Activated CD4-positive, alpha-beta T cell treated with anti-CD3 and anti-CD28 coated beads for 48 hours (primary cell): ENCODE data around the gene MAST1.
"Not testable (repeated sequence)": the region's sequence is repeated elsewhere in the genome, so short reads cannot be mapped to it uniquely, and the experiment has no call there.

Source experiments
- DNase-seq: peaks from one replicate; pipeline ENCODE4 v3.0.0-alpha.2; 2020

MAST1 gene

DNA sequence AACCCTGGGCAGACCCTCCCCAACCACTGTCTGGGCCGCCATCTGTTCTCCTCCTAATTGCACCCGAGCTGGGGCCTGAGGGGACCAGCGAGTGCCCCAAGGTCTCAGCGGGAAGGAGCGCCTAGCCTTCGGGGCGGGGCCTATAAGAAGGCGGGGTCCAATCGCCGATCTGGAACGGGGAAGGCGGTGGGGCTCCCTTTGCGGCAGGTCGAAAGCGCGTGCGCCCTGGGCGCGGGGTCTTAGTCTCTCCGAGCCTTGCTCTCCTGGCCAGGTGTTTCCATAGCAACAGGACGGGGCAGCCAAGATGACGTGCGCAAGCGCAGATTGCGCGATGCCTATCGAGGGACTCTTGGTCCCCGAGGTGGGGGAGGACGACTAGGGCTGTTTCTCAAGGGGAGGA is 2.8 kb downstream of the MAST1 start:
- DNase-seq, result peak; percentile 48

DNA sequence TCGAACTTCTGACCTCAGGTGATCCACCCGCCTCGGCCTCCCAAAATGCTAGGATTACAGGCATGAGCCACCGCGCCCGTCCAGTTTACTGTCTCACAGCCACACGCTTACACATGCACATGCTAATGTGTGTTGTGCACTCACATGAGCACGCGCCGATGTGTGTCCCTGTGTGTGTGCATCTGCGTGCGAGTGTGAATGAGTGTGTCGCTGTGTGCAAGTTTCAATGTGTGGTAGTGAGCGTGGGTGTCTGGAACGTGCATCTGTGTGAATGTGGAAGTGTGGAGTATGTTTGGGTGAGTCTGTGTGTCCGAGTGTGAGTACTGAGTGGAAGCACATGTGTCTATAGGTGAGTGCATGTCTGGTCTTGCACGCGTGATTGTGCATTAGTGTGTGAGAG is 4.2 kb downstream of the MAST1 start:
- DNase-seq, result no peak

DNA sequence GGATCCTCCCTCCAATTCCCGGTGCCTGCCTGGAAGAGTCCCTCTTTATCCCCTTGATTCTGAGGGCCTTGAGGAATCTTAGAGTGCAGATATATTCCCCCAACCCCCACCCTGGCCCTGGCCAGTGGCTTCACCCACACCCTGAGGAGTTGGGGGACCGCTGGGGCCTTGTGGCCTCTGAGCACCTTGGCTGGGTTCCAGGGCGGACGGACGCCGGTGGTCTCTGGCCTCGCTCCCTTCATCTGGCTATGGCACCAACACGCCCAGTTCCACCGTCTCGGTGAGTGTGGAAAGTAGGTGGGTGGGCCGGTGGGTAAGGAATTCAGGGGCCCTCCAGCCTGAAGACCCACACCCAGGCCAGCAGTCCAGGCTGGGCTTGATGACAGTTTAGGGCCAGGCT is 5.0 kb downstream of the MAST1 start:
- no peak for DNase-seq

DNA sequence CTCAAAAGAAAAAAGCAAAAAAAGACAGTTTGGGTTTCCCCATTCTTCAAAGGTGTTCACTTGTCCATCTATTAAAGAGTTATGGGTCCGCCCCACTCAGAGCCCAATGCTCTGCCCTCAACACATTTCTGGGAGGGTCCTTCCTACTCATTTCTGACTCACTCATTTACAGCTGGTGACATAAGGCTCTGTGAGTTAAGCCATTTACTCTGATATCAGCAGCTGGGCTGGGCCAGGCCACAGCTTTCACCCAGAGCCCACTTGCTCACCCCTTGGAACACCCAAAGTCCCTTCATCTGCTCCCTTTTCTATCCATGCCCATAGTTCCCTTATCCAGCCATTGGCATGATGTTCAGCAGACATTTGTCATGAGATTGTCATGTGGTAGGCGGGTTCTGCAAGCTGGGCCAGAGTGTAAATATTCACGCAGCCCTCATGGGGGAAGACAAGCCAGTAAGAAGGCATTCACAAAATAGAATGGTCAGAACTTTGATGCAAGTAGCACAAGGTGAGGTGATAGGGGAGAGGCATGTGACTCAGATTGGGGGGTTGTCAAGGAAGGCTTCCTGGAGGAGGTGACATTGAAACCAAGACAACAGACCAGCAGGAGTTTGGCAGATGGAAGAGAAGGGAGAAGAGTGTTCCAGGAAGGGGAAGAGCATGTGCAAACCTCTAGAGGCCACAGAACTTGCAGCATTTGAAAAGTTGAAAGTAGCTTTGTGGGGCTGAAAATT is 5.9 kb downstream of the MAST1 start:
- DNase-seq, result no peak

DNA sequence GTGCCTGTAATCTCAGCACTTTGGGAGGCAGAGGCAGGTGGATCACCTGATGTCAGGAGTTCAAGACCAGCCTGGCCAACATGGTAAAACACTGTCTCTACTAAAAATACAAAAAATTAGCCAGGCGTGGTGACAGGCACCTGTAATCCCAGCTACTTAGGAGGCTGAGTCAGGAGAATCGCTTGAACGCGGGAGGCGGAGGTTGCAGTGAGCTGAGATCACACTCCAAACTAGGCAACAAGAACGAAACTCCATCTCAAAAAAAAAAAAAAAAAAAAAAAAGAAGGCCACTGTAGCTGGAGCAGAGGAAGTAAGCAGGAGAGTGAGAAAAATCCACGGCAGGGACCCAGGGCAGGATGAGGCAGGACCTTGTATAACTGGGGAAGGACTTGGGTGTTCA is 8.3 kb downstream of the MAST1 start:
- not testable (repeated sequence) for DNase-seq

- DNase-seq, result peak; percentile 92
Measured at GRCh38 chr19:12847159-12848139, 9.1 kb downstream of the MAST1 start.

DNA sequence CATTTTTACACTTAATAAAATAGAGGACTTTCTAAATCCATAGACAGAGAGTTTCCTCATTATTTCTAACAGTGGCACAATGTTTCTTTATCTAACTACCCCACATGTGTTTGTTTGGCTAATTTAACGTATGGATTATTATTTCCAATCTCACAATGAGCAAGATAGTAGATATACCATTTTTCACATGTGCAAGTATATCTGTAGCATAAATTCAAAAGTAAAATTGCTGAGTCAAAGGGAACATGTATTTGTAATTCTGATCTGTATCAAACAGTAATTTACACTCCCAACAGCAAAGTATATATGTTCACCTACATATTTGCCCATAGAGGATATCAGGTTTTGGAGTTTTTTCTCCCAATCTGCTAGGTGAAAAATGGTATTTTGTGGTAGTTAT is 18.3 kb downstream of the MAST1 start:
- no peak for DNase-seq

DNA sequence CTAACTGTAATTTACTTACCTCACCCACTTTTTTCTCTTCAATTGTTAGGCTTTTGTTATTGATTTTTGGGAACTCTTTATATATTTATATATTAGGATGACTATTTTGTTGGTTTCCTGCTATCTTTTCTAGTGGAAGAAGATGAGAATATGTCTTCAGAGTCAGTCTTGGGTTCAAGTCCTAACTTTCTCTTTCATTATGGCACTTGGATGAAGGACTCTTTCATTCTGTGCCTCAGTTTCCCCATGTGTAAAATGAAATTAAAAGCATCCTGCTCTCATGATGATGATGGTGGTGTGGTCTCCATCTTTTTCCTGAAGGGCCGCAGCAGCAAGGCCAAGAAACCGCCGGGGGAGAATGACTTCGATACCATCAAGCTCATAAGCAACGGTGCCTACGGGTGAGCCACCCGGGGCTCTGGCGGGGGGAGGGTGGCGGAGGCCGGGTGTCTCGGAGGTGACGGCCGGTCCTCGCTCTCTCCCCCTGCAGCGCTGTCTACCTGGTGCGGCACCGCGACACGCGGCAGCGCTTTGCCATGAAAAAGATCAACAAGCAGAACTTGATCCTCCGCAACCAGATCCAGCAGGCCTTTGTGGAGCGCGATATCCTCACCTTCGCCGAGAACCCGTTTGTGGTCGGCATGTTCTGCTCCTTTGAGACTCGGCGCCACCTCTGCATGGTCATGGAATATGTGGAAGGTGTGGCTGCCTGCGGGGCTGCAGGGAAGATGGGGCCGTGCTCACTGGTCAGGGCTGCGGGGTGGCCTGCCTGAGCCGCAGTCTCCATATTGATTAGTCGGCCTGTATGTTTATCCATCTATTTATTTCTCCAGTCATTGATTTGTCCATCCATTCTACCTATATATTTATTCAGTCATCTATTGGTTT is 20.0 kb downstream of the MAST1 start:
- DNase-seq, result no peak

DNA sequence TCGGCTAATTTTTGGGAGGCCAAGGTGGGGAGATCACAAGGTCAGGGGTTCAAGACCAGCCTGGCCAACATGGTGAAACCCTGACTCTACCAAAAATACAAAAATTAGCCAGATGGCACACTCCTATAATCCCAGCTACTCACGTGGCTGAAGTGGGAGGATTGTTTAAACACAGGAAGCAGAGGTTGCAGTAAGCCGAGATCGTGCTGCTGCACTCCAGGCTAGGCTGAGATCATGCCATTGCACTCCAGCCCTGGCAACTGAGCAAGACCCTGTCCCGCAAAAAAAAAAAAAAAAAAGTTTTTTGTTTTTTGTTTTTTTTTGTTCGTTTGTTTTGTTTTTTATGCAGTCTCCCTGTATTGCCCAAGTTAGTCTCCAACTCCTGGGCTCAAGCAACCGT is 21.2 kb downstream of the MAST1 start:
- DNase-seq, result no peak

GRCh38 chr19:12864143-12864542 is 25.8 kb downstream of the MAST1 start:
- no peak for DNase-seq

GRCh38 chr19:12864721-12865715 is 26.7 kb downstream of the MAST1 start:
- DNase-seq, result no peak

- DNase-seq, result no peak
Measured at GRCh38 chr19:12865746-12866415, 27.6 kb downstream of the MAST1 start.

DNA sequence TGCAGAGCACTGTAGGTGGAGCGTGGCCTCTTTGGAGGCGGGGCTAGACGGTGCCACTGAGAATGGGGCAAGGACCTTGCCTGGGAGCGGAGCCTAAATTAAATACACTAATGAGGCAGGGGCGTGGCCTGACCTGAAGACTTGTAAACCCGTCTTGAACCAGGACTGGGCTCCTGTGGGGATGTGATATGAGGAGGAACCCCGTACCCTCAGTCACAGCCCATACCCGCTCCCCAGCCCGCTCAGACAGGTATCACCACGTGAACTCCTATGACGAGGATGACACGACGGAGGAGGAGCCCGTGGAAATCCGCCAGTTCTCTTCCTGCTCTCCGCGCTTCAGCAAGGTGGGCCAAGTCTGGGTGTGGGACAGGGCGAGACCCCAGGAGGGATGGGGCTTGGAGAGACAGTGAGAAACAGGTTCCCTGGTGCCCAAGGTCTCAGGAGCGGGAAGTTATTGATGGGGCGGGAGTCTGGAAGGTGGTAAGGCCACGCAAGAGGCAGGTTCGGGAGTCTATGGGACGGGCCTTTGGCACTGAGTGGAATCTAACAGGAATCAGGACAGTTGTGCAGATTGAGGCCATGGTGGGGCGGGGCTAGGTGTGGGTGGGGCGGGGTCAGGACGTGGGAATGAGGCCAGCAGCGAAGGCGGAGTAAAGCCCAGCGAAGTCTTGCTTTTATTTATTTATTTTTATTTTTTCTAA is 28.3 kb downstream of the MAST1 start:
- no peak for DNase-seq

DNA sequence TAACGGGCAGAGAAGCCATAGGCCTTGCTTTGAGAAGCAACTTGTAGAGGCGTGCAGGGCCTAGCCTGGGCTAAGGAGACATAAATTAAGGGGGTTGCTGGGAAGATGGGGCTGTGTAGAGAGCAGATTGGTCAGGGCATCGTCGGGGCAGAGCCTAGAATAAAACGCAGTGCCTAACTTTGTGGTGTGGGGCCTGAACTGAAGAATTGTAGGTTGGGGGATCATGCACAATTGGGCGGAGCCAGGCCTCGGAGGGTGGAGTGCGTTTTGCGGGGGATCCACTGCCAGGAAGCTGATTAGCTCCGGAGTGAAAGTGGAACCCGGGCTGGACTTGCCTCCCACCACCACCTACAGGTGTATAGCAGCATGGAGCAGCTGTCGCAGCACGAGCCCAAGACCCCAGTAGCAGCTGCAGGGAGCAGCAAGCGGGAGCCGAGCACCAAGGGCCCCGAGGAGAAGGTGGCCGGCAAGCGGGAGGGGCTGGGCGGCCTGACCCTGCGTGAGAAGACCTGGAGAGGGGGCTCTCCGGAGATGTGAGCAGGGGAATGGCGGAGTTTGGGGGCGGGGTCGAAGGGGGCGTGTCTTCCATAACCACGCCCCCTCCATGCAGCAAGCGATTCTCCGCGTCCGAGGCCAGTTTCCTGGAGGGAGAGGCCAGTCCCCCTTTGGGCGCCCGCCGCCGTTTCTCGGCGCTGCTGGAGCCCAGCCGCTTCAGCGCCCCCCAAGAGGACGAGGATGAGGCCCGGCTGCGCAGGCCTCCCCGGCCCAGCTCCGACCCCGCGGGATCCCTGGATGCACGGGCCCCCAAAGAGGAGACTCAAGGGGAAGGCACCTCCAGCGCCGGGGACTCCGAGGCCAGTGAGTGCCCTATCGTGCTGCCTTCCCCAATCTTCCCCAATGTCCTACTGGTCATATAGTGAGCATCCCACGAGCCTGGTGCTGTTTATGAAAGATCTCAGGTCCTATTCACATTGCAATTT is 29.1 kb downstream of the MAST1 start:
- DNase-seq, result peak; percentile 84

GRCh38 chr19:12868540-12869112 is 30.3 kb downstream of the MAST1 start:
- DNase-seq, result peak; percentile 56

GRCh38 chr19:12871681-12872080 is 33.4 kb downstream of the MAST1 start:
- no peak for DNase-seq

DNA sequence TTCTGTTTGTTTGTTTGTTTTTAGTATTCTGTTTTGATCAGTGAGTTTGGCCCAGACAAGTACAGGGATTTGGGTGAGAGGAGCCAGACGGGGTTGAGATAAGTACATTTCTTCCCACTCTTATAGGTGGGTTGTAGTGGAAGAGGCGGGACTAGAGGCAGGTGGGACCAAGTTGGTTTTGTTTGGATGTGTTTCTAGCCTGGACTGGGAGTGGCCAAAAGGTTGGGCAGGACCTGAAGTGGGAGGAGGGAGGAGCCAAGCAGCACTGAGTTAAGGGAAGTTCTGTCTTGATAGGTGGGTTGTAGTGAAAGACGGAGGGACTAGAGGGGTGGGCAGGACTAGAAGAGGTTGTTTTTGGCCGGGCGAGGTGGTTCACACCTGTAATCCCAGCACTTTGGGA is 33.9 kb downstream of the MAST1 start:
- DNase-seq, result peak; percentile 26

DNA sequence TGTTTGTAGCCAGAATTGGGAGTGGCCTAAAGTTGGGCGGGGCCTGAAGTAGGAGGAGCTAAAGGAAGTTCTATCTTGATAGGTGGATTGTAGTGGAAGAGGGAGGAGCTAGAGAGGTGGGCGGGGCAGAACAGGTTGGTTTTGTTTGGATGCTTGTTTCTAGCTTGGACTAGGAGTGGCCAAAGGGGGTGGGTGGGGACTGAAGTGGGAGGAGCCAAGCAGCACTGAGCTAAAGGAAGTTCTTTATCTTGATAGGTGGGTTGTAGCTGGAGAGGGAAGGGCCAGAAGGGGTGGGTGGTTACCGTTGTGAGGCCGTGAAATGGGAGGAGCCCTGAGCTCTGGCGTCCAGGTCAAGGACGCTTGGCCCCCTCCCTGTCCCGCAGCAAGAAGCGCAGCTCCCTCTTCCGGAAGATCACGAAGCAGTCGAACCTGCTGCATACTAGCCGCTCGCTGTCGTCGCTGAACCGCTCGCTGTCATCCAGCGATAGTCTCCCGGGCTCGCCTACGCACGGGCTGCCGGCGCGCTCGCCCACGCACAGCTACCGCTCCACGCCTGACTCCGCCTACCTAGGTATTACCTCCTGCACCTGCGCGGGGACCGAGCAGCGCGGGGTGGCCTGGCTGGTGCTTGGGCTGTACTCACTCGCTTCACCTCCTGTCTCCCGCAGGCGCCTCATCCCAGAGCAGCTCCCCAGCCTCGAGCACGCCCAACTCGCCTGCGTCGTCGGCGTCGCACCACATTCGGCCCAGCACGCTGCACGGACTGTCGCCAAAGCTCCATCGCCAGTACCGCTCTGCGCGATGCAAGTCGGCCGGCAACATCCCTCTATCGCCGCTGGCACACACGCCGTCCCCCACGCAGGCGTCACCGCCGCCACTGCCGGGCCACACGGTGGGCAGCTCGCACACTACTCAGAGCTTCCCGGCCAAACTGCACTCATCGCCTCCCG is 34.9 kb downstream of the MAST1 start:
- peak; percentile 87 for DNase-seq
